Parathyroid adenoma (tissue), 2 donors: ENCODE results near the gene GABRD.

ENCODE experiments used
- H2AFZ ChIP-seq: fragments of 300-600 bp; sonication (generic); one replicate; pipeline ENCODE4 v1.7.0; 2017; ENCODE audit warnings: antibody characterized with exemption, mild to moderate bottlenecking
- H3K27ac ChIP-seq: fragments of 300-600 bp; sonication (generic); one replicate; pipeline ENCODE4 v1.7.0; 2017
- H3K27me3 ChIP-seq: fragments of 300-600 bp; sonication (generic); one replicate; pipeline ENCODE4 v1.7.0; 2017; ENCODE audit warnings: low read length; ENCODE audit not compliant: control insufficient read depth, insufficient read depth
- H3K36me3 ChIP-seq: fragments of 300-600 bp; sonication (generic); one replicate; pipeline ENCODE4 v1.7.0; 2017; ENCODE audit warnings: low read length; ENCODE audit not compliant: control insufficient read depth, insufficient read depth
- H3K4me1 ChIP-seq: fragments of 300-600 bp; sonication (generic); one replicate; pipeline ENCODE4 v1.7.0; 2017; ENCODE audit warnings: control low read depth
- H3K4me2 ChIP-seq: fragments of 300-600 bp; sonication (generic); one replicate; pipeline ENCODE4 v1.7.0; 2017; ENCODE audit warnings: low read length
- H3K4me3 ChIP-seq: fragments of 300-600 bp; sonication (generic); one replicate; pipeline ENCODE4 v1.7.0; 2017; ENCODE audit warnings: low read depth, low read length
- H3K79me2 ChIP-seq: fragments of 300-600 bp; sonication (generic); one replicate; pipeline ENCODE4 v1.7.0; 2017; ENCODE audit warnings: control low read depth
- H3K9ac ChIP-seq: fragments of 300-600 bp; sonication (generic); one replicate; pipeline ENCODE4 v1.7.0; 2017; ENCODE audit warnings: mild to moderate bottlenecking
- H3K9me3 ChIP-seq: fragments of 300-600 bp; sonication (generic); one replicate; pipeline ENCODE4 v1.7.0; 2017; ENCODE audit warnings: low read length; ENCODE audit not compliant: control insufficient read depth
- CTCF ChIP-seq: fragments of 300-600 bp; sonication (generic); IDR thresholded peaks from one replicate; pipeline ENCODE4 v1.7.0; 2017; ENCODE audit warnings: antibody characterized with exemption, mild to moderate bottlenecking
- donor health status: primary hyperparathyroidism.

The GABRD gene

GRCh38 chr1:2050793-2051682, 31.9 kb downstream of the GABRD start:
- Histone ChIP-seq H3K36me3 (no peaks in the 10 kb centered on the region), H3K27ac (no peak overlapping the region), H3K4me2 (peak overlapping the region; percentile 86), H3K4me3 (peak overlapping the region; percentile 72), H3K4me1 (no peaks in the 10 kb centered on the region), H3K9ac (no peak overlapping the region), H3K9me3 (no peaks in the 10 kb centered on the region), H3K27me3 (no peaks in the 10 kb centered on the region), H2AFZ (peak overlapping the region; percentile 56), H3K79me2 (no peaks in the 10 kb centered on the region)
- TF ChIP-seq CTCF: no peak

GRCh38 chr1:2052054-2052679, 33.0 kb downstream of the GABRD start:
- Histone ChIP-seq H2AFZ (no peak overlapping the region), H3K36me3 (no peaks in the 10 kb centered on the region), H3K79me2 (no peaks in the 10 kb centered on the region), H3K4me2 (peak overlapping the region; percentile 86), H3K4me1 (no peaks in the 10 kb centered on the region), H3K27ac (no peak overlapping the region), H3K9ac (no peak overlapping the region), H3K4me3 (no peak overlapping the region), H3K27me3 (no peaks in the 10 kb centered on the region), H3K9me3 (no peaks in the 10 kb centered on the region)
- TF ChIP-seq CTCF: no peak

GRCh38 chr1:2052756-2053155, 33.6 kb downstream of the GABRD start:
- no peaks in the 10 kb centered on the region for H3K79me2 ChIP-seq
- no peaks in the 10 kb centered on the region for H3K9me3 ChIP-seq
- no peaks in the 10 kb centered on the region for H3K36me3 ChIP-seq
- H3K27ac ChIP-seq: no peak overlapping the region
- H3K4me1 ChIP-seq: no peaks in the 10 kb centered on the region
- no peak overlapping the region for H2AFZ ChIP-seq
- no peak for TF ChIP-seq CTCF
- no peak overlapping the region for H3K4me2 ChIP-seq
- no peak overlapping the region for H3K9ac ChIP-seq
- H3K4me3 ChIP-seq: no peak overlapping the region
- no peaks in the 10 kb centered on the region for H3K27me3 ChIP-seq

GRCh38 chr1:2053217-2053616, 34.1 kb downstream of the GABRD start:
- Histone ChIP-seq H3K36me3 (no peaks in the 10 kb centered on the region), H3K4me2 (no peak overlapping the region), H3K4me1 (no peaks in the 10 kb centered on the region), H3K9ac (no peak overlapping the region), H2AFZ (no peak overlapping the region), H3K4me3 (no peak overlapping the region), H3K79me2 (no peaks in the 10 kb centered on the region), H3K9me3 (no peaks in the 10 kb centered on the region), H3K27ac (no peak overlapping the region), H3K27me3 (no peaks in the 10 kb centered on the region)
- no peak for TF ChIP-seq CTCF
